HL-60/S4 treated with retinoic acid at 250 ng/mL for 4 days and 3 days (cell line): Measurements from ENCODE around the gene TOPBP1.

Source experiments
- in situ Hi-C: fragments of 300-500 bp; cut with MboI; formaldehyde crosslinking; loops from 2 replicates; pipeline ENCODE4 v1.7.0; 2022; ENCODE audit warnings: low sequenced_read_pairs

TOPBP1 gene

GRCh38 chr3:133610031-133610430, 51.7 kb downstream of the TOPBP1 start:
- in situ Hi-C loops, result no loop called here

DNA sequence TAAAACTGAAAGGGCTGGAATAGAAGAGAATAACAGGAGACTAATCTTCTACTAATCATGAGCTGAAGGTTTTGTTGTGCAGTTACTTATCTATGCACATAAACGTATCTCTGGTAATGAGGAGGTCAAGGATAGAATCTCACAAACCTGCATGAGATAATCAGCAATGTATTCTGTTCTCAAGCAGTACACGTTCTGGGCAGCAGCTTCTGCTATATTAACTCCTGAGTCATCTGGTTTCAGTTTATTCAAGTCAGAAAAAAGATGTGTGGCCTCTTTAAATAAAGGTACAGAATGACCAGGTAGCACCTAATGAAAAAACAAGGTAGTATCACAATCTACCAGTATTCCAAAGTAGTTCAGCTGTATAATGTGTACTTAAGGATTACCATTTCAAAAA, 53.4 kb downstream of the TOPBP1 start:
- in situ Hi-C loops, result no loop called here

- in situ Hi-C loops, result no loop called here
Observed at GRCh38 chr3:133607816-133608215, 53.9 kb downstream of the TOPBP1 start.

DNA sequence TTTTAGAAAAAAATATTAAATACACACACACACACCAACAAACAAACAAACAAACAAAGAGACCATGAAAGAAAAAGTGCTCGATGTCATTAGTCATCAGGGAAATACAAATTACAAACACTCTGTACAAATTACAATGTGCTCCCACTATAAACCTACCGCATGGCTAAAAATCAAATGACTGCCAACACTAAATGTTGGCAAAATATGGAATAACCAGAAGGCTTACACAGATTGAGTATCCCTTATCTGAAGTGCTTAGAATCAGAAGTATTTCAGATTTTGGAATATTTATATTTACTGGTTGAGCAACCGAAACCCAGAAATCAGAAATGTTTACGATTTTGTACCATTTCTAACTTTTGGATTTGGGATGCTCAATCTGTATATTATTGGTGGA, 54.8 kb downstream of the TOPBP1 start:
- in situ Hi-C loops, result no loop called here

DNA sequence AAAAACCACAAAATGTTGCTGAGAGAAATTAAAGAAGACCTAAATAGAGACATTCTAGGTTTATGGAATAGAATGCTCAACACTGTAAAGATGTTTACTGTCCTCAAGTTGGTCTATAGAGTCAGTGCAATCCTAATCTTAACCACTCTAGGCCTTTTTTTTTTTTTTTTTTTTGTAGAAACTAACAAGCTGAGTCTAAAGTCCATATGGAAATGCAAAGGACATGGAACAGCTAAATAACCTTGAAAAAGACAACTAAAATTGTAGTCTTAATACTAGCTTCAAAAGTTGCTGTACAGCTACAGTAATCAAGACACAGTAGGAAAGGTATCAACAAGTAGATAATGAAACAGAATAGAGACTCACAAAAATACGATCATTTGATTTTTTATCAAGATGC, 55.4 kb downstream of the TOPBP1 start:
- in situ Hi-C loops, result no loop called here

DNA sequence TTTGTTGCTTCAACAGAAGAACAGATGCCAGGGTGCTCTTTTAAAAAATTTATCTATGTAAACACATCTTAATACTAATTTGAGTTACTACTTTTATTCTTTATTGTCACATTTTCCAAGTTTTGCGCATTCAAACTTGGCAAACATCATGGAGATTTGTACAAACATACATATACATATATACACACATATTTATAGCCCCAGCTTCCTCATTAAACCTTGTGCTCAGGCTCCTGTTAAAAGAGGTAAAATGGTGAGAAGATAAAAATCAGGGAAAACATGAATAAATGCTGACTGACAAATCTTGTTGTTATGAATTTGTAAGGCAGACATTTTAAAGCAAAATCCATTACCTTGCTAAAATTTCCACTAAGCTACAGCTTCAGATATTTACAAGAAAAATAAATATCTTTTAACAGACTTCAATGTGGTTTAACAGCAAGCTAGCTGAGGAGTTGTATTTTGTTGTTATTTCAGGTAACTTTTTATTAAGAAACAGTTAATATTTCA, 61.1 kb downstream of the TOPBP1 start:
- in situ Hi-C loops, result no loop called here

DNA sequence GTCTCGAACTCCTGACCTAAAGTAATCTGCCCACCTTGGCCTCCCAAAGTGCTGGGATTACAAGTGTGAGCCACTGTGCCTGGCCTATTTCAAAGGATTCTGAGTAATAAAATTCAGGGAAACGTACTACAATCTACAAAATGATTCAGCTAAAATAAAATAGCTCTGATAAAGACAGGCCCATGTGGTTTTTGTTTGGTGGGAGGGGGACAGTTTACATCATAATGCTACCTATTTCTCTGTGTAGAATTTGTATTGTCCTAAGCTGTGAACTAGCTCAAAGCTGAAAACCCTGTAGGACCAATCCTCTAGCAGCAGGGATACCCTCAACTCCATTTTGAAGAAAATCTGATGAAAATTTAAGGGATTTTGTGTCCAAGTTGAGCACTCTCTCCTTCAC, 62.5 kb downstream of the TOPBP1 start:
- in situ Hi-C loops, result no loop called here

GRCh38 chr3:133598405-133598804, 63.3 kb downstream of the TOPBP1 start:
- in situ Hi-C loops, result no loop called here

DNA sequence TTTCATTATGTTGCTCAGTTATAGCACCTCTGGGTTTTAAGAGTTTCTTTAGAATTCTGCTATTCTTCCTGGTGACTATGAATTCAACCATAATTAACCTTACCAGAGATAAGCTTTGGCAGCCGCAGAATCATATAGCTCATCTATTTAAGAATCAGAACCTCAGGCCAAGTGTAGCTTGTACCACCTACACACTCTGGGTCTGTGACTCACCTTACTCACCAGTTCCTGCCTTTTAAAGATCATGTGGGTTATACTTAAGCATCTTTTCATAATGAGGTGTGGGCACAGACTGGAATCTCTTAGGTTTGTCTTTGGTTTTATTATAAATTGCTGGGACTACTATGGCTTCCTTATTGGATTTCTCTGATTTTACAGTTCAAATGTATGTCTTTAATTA, 66.4 kb downstream of the TOPBP1 start:
- in situ Hi-C loops, result no loop called here

- in situ Hi-C loops, result no loop called here
Observed at GRCh38 chr3:133593243-133593642, 68.5 kb downstream of the TOPBP1 start.

DNA sequence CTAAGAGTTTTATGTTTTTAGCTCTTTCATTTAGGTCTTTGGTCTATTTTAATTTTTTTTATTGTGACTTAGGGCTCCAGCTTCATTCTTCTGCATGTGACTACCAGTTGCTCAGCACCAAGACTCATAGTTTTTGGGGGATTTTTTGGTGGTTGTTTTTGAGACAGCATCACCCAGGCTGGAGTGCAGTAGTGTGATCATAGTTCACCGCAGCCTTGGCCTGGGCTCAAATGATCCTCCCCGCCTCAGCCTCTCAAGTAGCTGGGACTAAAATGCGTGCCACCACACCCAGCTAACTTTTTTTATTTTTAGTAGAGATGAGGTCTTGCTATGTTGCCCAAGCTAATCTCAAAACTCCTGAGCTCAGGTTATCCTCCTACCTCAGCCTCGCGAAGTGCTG, 68.9 kb downstream of the TOPBP1 start:
- in situ Hi-C loops, result no loop called here

DNA sequence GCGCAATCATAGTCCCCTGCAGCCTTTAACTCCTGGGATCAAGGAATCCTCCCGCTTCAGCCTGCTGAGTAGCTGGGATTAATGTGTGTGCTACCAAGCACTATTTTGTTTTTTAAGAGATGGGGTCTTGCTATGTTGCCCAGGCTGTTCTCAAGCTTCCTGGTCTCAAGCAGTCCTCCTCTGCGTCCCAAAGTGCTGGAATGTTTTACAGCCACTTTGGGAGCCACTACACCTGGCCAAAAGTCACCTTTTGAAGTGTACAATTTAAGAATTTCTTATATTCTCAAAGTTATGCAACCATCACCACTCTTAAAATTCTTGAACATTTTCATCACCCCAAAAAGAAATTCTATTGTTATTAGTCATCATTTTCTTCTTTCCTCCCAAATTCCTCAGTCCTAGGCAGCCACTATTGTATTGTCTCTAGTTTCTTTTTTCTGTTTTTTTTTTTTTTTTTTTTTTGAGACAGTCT, 70.4 kb downstream of the TOPBP1 start:
- in situ Hi-C loops, result no loop called here

GRCh38 chr3:133589503-133589902, 72.2 kb downstream of the TOPBP1 start:
- in situ Hi-C loops, result no loop called here

- in situ Hi-C loops, result no loop called here
Observed at GRCh38 chr3:133588784-133589465, 72.8 kb downstream of the TOPBP1 start.

DNA sequence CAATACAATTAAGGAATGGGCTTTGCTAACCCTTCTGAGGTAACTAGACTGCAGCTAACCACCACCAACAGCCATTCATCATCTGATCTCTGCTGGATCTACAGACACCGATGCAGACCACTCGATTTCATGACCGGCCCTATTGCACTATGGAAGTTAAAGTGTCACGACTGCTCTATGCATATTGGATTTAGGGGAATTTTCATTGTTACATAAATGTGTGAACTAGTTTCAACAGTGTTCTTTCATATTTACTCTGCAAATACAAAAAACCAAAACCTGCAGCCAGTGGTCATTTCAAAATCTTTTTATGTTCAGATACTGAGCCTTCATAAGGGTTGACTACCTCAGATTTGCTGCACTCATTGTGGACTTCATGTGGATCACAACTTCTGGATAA, 73.7 kb downstream of the TOPBP1 start:
- in situ Hi-C loops, result no loop called here

- in situ Hi-C loops, result no loop called here
Observed at GRCh38 chr3:133583396-133583795, 78.3 kb downstream of the TOPBP1 start.

- in situ Hi-C loops, result no loop called here
Observed at GRCh38 chr3:133578548-133579191, 83.1 kb downstream of the TOPBP1 start.

- in situ Hi-C loops, result no loop called here
Observed at GRCh38 chr3:133576169-133576568, 85.6 kb downstream of the TOPBP1 start.

DNA sequence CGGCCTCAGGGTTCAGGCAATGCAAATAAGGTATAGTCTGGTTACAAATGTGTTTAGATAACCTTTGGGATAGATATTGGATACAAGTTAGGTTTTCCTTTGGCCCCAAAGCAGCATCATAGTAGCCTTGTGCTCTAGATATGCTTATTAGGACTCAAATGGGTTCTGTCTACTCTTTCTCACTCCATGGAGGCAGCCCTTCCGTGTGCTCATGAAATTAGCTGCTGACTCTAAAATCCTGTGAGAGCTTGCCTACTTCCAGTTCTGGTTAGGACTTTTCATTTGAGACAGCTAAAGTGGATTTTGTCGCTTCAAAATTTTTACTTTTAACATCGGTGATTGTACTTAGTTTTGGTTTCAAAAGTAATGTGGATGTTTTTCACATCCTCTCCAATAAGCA, 86.7 kb downstream of the TOPBP1 start:
- in situ Hi-C loops, result no loop called here

DNA sequence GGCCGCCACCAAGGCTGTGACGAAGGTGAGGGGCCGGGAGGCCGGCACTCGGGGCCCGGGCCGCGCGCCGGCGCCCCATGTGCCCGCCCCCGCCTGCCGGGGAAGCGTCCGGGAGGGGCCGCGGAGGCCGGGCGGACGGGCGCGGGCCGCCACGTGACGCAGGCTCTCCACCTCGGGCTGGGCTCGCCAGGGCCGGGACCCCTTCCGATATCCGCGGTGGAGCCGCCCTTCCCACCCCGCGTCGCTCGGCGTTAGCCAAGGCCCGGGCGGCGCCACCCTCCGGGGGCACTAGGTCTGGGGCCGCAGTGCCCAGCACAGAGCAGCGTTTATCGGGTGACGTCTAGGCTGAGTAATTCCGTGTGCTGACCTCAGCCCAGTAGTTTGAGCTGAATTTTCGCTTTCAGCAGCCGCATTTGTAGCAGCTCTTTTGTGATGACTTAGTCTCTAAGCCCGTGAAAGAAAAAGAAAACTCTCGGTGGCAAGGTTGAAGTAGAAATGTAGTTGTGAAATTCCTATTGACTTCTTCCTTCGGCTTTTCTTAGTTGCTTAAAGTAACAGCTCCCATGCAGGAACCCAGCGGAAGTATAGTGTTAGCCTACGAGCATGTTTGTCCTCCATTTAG, 87.4 kb downstream of the TOPBP1 start:
- in situ Hi-C loops, result no loop called here

DNA sequence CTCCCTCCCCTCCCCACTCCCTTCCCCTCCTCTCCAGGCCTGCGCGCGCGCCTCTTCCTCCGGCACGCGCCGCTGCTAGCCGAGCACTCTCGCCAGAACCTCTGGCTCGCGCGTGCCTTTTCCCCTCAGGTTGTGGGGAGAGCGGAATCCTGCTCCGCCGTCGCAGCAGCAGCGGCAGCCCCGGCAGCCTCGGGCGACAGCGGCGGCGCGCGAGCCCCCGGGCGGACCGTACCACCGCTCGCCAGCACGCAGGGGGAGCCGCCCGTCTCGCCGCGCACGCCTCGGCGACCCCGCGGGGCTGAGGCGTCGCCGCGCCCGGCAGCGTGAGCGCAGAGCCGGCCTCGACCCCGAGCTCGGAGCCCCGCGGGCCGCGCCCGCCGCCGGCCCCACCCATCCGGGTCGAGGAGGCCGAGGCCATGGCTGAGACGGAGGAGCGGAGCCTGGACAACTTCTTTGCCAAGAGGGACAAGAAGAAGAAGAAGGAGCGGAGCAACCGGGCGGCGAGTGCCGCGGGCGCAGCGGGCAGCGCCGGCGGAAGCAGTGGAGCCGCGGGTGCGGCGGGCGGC, 88.0 kb downstream of the TOPBP1 start, which contains the start of gene CDV3:
TSS of gene CDV3 (plus strand) at position 58 of the 566 bp plus-strand sequence. CDS start at position 417, 359 bp downstream.
- in situ Hi-C loops, result no loop called here
